Stimulated activated CD4-positive, alpha-beta T cell treated with anti-CD3 and anti-CD28 coated beads, Interleukin-2, amount 100 ng/mL, for 24 hours (primary cell): ENCODE measurements around the gene HCLS1.
"Not testable (repeated sequence)": the region's sequence is repeated elsewhere in the genome, so short reads cannot be mapped to it uniquely, and the experiment has no call there.

Source experiments
- DNase-seq, 2 donors: peaks; one replicate each; pipeline ENCODE4 v3.0.0-alpha.2; 2020

HCLS1 gene

GRCh38 chr3:121660356-121661171 is at the start of gene HCLS1:
Gene HCLS1 (minus strand): TSS chr3:121660903. CDS start chr3:121658347, 2,556 bp downstream.
- peak; percentile 66 to 73 for DNase-seq

- no peak for DNase-seq
Observed at GRCh38 chr3:121710347-121710746, 49.6 kb upstream of the HCLS1 start.

GRCh38 chr3:121707531-121708273 is 47.0 kb upstream of the HCLS1 start:
- DNase-seq = no peak

- DNase-seq = no peak
Observed at GRCh38 chr3:121705541-121705940, 44.8 kb upstream of the HCLS1 start.

GRCh38 chr3:121703973-121704372 is 43.3 kb upstream of the HCLS1 start:
- no peak for DNase-seq

- DNase-seq = no peak
Observed at GRCh38 chr3:121698901-121699300, 38.2 kb upstream of the HCLS1 start.

- DNase-seq = no peak
Observed at GRCh38 chr3:121698476-121698875, 37.8 kb upstream of the HCLS1 start.

- DNase-seq = no peak
Observed at GRCh38 chr3:121696186-121696585, 35.5 kb upstream of the HCLS1 start.

- DNase-seq = no peak
Observed at GRCh38 chr3:121692010-121692699, 31.5 kb upstream of the HCLS1 start.

GRCh38 chr3:121690777-121691405 is 30.2 kb upstream of the HCLS1 start:
- no peak for DNase-seq

GRCh38 chr3:121688747-121689146 is 28.0 kb upstream of the HCLS1 start:
- DNase-seq = not testable (repeated sequence)

GRCh38 chr3:121681792-121682191 is 21.1 kb upstream of the HCLS1 start:
- DNase-seq = no peak

- no peak for DNase-seq
Observed at GRCh38 chr3:121677141-121677540, 16.4 kb upstream of the HCLS1 start.

- no peak for DNase-seq
Observed at GRCh38 chr3:121670676-121671075, 10.0 kb upstream of the HCLS1 start.

- DNase-seq = no peak
Observed at GRCh38 chr3:121667333-121667732, 6.6 kb upstream of the HCLS1 start.

GRCh38 chr3:121665488-121665887 is 4.8 kb upstream of the HCLS1 start:
- no peak for DNase-seq

- no peak for DNase-seq
Observed at GRCh38 chr3:121663171-121663847, 2.6 kb upstream of the HCLS1 start.

- DNase-seq = no peak
Observed at GRCh38 chr3:121662742-121663141, 2.0 kb upstream of the HCLS1 start.

- no peak for DNase-seq
Observed at GRCh38 chr3:121661376-121661775, 673 bp upstream of the HCLS1 start.

GRCh38 chr3:121659586-121659985 is 1.1 kb downstream of the HCLS1 start:
- no peak for DNase-seq

GRCh38 chr3:121658716-121659435 is 1.8 kb downstream of the HCLS1 start:
- no peak for DNase-seq
